ENCODE results near the gene ADTRP.

ADTRP gene

DNA sequence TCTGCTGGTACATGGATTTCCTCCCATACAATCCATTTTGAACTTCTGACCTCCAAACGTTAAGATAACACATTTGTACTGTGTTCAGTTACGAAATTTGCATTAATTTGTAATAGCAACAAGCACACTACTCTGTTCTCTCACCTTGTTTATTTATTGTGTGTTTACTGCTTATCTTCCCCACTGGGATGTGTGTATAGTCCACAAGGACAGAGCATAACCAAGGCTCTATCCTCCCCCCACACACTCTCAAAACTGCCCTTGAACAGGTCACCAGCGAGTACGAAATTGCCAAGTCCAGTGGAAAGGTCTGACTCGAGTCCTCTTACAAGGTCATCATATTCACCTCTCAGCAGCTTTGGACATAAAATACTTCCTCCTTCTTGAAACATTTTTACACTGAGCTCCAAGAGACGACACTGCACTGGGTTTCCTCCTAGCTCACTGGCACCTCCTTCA, 18.6 kb downstream of the ADTRP start:
- Histone ChIP-seq H3K27me3 (ENCODE audit: control insufficient read depth, insufficient read depth, low read length) (no peaks in the 10 kb centered on the region), H3K4me1 (ENCODE audit: control insufficient read depth, insufficient read depth, low read length) (peaks cover 35% of the 10 kb centered on the region), H3K9me3 (ENCODE audit: control insufficient read depth, low read length) (no peaks in the 10 kb centered on the region), H3K4me3 (ENCODE audit: low read length) (no peak overlapping the region), H3K36me3 (ENCODE audit: control insufficient read depth, insufficient read depth, low read length) (no peaks in the 10 kb centered on the region), H3K9ac (ENCODE audit: low read length) (no peak overlapping the region)

DNA sequence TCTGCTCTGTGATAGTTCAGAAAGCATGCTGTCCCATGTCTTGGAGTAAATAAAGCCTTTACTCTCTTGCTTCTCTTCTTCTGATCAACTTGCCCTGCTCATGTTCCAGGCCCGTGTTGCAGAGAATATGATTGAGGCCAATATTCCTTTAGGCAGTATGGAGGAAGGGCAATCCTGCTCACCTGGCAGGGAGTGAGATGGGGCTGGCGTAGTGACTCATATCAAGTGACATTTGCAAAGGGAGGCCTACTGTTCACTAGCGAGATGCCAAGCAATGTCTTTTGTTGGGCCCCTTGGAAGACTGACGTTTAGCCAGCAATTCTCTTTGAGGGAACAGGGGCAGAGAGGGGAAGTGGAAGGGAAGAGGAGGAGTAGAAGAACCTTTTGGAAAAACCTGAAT, 19.7 kb downstream of the ADTRP start:
- Histone ChIP-seq H3K27me3 (ENCODE audit: control insufficient read depth, insufficient read depth, low read length) (no peaks in the 10 kb centered on the region), H3K9ac (ENCODE audit: low read length) (no peak overlapping the region), H3K4me1 (ENCODE audit: control insufficient read depth, insufficient read depth, low read length) (peaks cover 35% of the 10 kb centered on the region), H3K4me3 (ENCODE audit: low read length) (no peak overlapping the region), H3K9me3 (ENCODE audit: control insufficient read depth, low read length) (no peaks in the 10 kb centered on the region), H3K36me3 (ENCODE audit: control insufficient read depth, insufficient read depth, low read length) (no peaks in the 10 kb centered on the region)

DNA sequence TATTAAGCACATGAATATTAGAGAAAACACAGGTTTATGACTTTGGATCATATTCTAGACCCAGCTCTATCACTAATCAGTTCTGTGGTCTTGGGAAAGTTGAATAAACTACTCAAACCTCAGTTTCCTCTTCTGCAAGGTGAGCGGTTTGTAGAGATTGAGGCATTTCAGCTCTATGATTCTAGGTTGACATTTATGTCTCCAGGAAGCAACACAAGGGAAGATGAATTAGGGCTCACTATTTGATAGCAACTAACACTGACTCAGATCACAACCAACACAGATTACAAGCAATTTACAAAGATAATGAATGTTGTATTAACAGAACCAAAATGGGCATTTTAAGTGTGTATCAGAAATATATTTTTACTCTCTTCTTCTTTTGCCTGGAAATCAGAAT, 21.9 kb downstream of the ADTRP start:
- no peak overlapping the region for H3K9ac ChIP-seq (ENCODE audit: low read length)
- no peak overlapping the region for H3K4me3 ChIP-seq (ENCODE audit: low read length)
- H3K27me3 ChIP-seq (ENCODE audit: control insufficient read depth, insufficient read depth, low read length), result no peaks in the 10 kb centered on the region
- H3K9me3 ChIP-seq (ENCODE audit: control insufficient read depth, low read length), result no peaks in the 10 kb centered on the region
- H3K4me1 ChIP-seq (ENCODE audit: control insufficient read depth, insufficient read depth, low read length), result peaks cover 18% of the 10 kb centered on the region
- H3K36me3 ChIP-seq (ENCODE audit: control insufficient read depth, insufficient read depth, low read length), result no peaks in the 10 kb centered on the region

DNA sequence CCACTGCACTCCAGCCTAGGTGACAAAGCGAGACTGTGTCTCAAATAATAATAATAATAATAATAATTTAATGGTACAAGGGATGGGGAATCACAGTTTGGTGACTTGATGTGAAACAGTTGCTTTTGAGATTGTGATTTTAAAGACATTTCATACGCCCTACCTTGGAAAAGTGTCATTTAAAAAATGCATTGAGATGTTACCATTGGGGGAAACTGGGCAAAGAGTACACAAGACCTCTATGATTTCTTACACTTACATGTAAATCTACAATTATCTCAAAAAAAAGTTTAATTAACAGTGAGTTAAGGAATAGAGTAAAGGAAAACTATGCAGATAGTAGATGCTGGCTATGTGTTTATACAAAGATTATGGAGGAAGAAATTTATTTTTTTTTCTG, 22.3 kb downstream of the ADTRP start:
- H3K4me3 ChIP-seq (ENCODE audit: low read length), result no peak overlapping the region
- no peaks in the 10 kb centered on the region for H3K9me3 ChIP-seq (ENCODE audit: control insufficient read depth, low read length)
- peaks cover 17% of the 10 kb centered on the region for H3K4me1 ChIP-seq (ENCODE audit: control insufficient read depth, insufficient read depth, low read length)
- H3K9ac ChIP-seq (ENCODE audit: low read length), result no peak overlapping the region
- no peaks in the 10 kb centered on the region for H3K36me3 ChIP-seq (ENCODE audit: control insufficient read depth, insufficient read depth, low read length)
- H3K27me3 ChIP-seq (ENCODE audit: control insufficient read depth, insufficient read depth, low read length), result no peaks in the 10 kb centered on the region

DNA sequence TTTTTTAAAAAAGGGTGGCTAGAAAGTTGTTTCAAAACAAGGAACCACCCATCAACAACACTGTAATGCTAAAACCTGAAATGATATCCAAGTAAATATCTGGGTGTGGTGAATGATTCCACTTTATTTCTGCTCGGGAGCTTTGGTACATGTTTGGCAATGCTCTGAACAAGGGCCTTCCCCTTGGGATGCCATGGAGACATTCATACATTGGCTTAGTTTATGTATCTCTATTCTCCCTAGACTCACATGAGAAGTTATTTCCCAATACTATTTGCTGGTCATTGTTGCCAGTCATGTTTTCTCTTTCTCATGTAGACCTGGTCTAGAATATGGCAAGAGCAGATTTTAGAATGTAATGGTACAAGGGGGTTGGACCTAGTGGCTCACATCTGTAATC, 22.9 kb downstream of the ADTRP start:
- Histone ChIP-seq H3K36me3 (ENCODE audit: control insufficient read depth, insufficient read depth, low read length) (no peaks in the 10 kb centered on the region), H3K27me3 (ENCODE audit: control insufficient read depth, insufficient read depth, low read length) (no peaks in the 10 kb centered on the region)

DNA sequence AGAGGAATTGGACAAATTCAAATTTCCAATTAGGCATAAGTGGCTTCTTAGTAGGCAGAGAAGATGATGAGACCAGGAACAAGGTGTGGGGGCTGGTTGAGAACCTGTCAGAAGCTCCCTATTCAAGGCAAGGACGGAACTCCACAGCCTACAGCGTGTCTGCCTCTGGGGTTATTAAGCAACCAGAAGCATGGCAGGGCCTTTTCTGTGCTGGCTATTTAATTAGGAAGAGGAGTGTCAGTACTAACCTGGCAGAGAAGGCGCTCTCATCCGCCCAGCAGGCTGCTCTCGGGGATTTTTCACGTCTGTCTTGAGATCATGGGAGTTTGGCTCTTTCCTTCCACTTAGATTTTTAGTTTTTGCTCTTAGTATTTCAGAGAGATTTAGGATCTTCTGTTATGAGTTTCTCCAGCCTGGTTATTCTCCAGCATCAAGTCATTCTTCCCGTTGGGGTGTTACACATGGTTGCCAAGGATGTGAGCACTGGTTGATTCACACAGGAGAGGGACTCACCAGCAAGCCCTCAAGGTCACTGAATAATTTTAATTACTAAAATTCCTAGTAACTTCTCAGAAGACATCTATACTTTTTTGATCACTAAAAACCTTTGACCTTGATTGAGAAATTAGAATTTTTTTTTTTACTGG, 23.9 kb downstream of the ADTRP start:
- Histone ChIP-seq H3K36me3 (ENCODE audit: control insufficient read depth, insufficient read depth, low read length) (no peaks in the 10 kb centered on the region), H3K9me3 (ENCODE audit: control insufficient read depth, low read length) (no peaks in the 10 kb centered on the region), H3K4me3 (ENCODE audit: low read length) (no peak overlapping the region), H3K27me3 (ENCODE audit: control insufficient read depth, insufficient read depth, low read length) (no peaks in the 10 kb centered on the region), H3K4me1 (ENCODE audit: control insufficient read depth, insufficient read depth, low read length) (peaks cover 18% of the 10 kb centered on the region), H3K9ac (ENCODE audit: low read length) (no peak overlapping the region)

More for the DNA sequence above, 22.9 kb downstream of the ADTRP start:
- H3K4me1 ChIP-seq (ENCODE audit: control insufficient read depth, insufficient read depth, low read length), result peaks cover 19% of the 10 kb centered on the region
- H3K4me3 ChIP-seq (ENCODE audit: low read length), result no peak overlapping the region
- no peaks in the 10 kb centered on the region for H3K9me3 ChIP-seq (ENCODE audit: control insufficient read depth, low read length)
- H3K9ac ChIP-seq (ENCODE audit: low read length), result no peak overlapping the region

DNA sequence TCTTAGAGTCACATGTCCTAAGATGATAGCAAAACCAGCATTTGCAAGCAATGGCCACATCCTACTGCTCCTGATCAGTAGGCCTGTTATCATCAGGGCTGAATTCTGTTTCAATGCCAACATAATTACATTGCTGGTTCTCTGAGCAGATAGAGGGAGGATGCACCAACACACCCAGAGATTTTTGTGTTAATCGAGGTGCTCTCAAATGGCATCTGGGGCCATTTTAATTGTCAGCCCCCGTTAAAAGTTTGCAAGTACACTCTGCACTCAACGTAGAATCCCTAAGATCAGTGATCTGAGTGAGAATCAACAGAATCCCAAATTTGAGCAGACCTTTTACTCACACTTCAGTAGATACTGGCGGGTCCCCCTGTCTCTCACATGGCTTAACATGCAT, 24.8 kb downstream of the ADTRP start:
- H3K9me3 ChIP-seq (ENCODE audit: control insufficient read depth, low read length), result no peaks in the 10 kb centered on the region
- peaks cover 16% of the 10 kb centered on the region for H3K4me1 ChIP-seq (ENCODE audit: control insufficient read depth, insufficient read depth, low read length)
- H3K36me3 ChIP-seq (ENCODE audit: control insufficient read depth, insufficient read depth, low read length), result no peaks in the 10 kb centered on the region
- H3K9ac ChIP-seq (ENCODE audit: low read length), result no peak overlapping the region
- no peak overlapping the region for H3K4me3 ChIP-seq (ENCODE audit: low read length)
- H3K27me3 ChIP-seq (ENCODE audit: control insufficient read depth, insufficient read depth, low read length), result no peaks in the 10 kb centered on the region

GRCh38 chr6:11752360-11752759, 26.2 kb downstream of the ADTRP start:
- H3K9me3 ChIP-seq (ENCODE audit: control insufficient read depth, low read length), result no peaks in the 10 kb centered on the region

DNA sequence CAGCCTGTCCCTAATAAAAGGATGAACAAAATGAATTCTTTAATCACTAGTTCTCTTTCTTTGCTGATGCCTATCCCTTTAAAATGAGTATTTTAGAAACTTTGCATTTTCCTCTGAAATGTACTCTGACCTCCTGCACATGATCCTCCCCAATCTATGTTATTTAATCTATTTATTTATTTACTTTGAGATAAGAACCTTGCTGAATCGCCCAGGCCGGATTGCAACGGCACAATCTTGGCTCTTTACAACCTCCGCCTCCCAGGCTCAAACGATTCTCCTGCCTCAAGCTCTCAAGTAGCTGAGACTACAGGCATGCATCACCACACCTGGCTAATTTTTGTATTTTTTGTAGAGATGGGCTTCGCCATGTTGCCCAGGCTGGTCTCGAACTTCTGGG, 27.9 kb downstream of the ADTRP start:
- Histone ChIP-seq H3K9ac (ENCODE audit: low read length) (no peak overlapping the region), H3K27me3 (ENCODE audit: control insufficient read depth, insufficient read depth, low read length) (no peaks in the 10 kb centered on the region), H3K4me3 (ENCODE audit: low read length) (no peak overlapping the region), H3K4me1 (ENCODE audit: control insufficient read depth, insufficient read depth, low read length) (peaks cover 16% of the 10 kb centered on the region), H3K36me3 (ENCODE audit: control insufficient read depth, insufficient read depth, low read length) (no peaks in the 10 kb centered on the region), H3K9me3 (ENCODE audit: control insufficient read depth, low read length) (no peaks in the 10 kb centered on the region)

More at GRCh38 chr6:11752360-11752759, 26.2 kb downstream of the ADTRP start:
- H3K4me1 ChIP-seq (ENCODE audit: control insufficient read depth, insufficient read depth, low read length), result peaks cover 16% of the 10 kb centered on the region
- H3K4me3 ChIP-seq (ENCODE audit: low read length), result no peak overlapping the region
- no peaks in the 10 kb centered on the region for H3K36me3 ChIP-seq (ENCODE audit: control insufficient read depth, insufficient read depth, low read length)
- no peaks in the 10 kb centered on the region for H3K27me3 ChIP-seq (ENCODE audit: control insufficient read depth, insufficient read depth, low read length)
- no peak overlapping the region for H3K9ac ChIP-seq (ENCODE audit: low read length)

GRCh38 chr6:11748591-11749210, 29.9 kb downstream of the ADTRP start:
- H3K4me1 ChIP-seq (ENCODE audit: control insufficient read depth, insufficient read depth, low read length), result peaks cover 16% of the 10 kb centered on the region
- no peaks in the 10 kb centered on the region for H3K27me3 ChIP-seq (ENCODE audit: control insufficient read depth, insufficient read depth, low read length)
- no peak overlapping the region for H3K4me3 ChIP-seq (ENCODE audit: low read length)
- H3K9ac ChIP-seq (ENCODE audit: low read length), result no peak overlapping the region
- no peaks in the 10 kb centered on the region for H3K9me3 ChIP-seq (ENCODE audit: control insufficient read depth, low read length)
- H3K36me3 ChIP-seq (ENCODE audit: control insufficient read depth, insufficient read depth, low read length), result no peaks in the 10 kb centered on the region

DNA sequence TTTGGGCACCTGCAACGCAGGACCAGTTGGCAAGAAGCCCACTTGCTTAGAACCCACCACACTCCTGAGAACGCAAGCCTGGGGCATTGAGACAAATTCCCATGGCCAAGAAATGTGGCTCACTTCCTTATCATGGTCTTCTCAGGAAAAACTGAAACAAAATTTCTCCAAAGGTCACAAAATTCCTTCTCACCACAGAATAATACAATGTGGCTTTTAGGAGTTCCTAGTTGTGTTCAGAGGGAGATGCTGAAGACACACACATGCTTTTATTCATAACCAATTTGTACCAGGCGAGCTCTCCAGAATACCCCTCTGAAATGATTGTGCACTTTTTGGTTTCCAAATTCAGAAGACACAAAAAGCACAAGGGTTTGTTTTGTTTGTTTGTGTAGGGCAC, 31.6 kb downstream of the ADTRP start:
- Histone ChIP-seq H3K9ac (ENCODE audit: low read length) (no peak overlapping the region), H3K27me3 (ENCODE audit: control insufficient read depth, insufficient read depth, low read length) (no peaks in the 10 kb centered on the region), H3K36me3 (ENCODE audit: control insufficient read depth, insufficient read depth, low read length) (no peaks in the 10 kb centered on the region), H3K4me3 (ENCODE audit: low read length) (no peak overlapping the region), H3K9me3 (ENCODE audit: control insufficient read depth, low read length) (no peaks in the 10 kb centered on the region), H3K4me1 (ENCODE audit: control insufficient read depth, insufficient read depth, low read length) (peaks cover 23% of the 10 kb centered on the region)

DNA sequence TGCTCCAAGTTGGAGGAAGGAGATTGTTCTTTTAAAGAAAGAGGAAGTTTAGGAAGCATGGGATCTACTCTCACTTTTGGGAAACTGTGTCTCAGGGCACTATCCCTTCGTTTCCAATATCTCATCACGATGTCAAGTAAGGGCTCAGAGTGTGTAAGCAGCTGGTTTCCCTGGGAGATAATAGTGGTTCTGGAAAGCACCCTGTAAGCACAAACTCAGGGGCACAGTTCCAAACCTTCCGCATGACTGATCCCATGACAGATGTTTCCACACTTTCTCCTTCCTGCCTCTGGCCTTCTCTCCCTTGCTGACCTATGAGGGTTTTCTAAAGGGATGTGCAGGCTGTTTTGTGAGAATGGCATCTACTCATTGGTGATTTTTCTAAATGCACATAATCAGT, 33.9 kb downstream of the ADTRP start:
- Histone ChIP-seq H3K9ac (ENCODE audit: low read length) (no peak overlapping the region), H3K27me3 (ENCODE audit: control insufficient read depth, insufficient read depth, low read length) (no peaks in the 10 kb centered on the region), H3K4me1 (ENCODE audit: control insufficient read depth, insufficient read depth, low read length) (peaks cover 7% of the 10 kb centered on the region), H3K4me3 (ENCODE audit: low read length) (no peak overlapping the region), H3K9me3 (ENCODE audit: control insufficient read depth, low read length) (no peaks in the 10 kb centered on the region), H3K36me3 (ENCODE audit: control insufficient read depth, insufficient read depth, low read length) (no peaks in the 10 kb centered on the region)

All from mucosa of stomach (tissue), 1 donor.